Mesendoderm (in vitro differentiated cells): Measurements from ENCODE around the gene NR3C1.

Experiments used
- DNase-seq: peaks from one replicate; pipeline ENCODE4 v3.0.0; 2013
- H2AK5ac ChIP-seq: 2 replicates; pipeline ENCODE4 v1.6.1; 2013; ENCODE audit warnings: low read length, inconsistent platforms
- H2BK120ac ChIP-seq: 2 replicates; pipeline ENCODE4 v1.6.1; 2013; ENCODE audit warnings: low read depth, mild to moderate bottlenecking, low read length, moderate library complexity, mixed read lengths
- H2BK15ac ChIP-seq: replicated peaks from 2 replicates; pipeline ENCODE4 v1.6.1; 2013; ENCODE audit warnings: low read depth, mild to moderate bottlenecking, moderate library complexity
- H2BK5ac ChIP-seq: 2 replicates; pipeline ENCODE4 v1.6.1; 2013; ENCODE audit warnings: low read length, inconsistent platforms
- H3K18ac ChIP-seq: 2 replicates; pipeline ENCODE4 v1.6.1; 2013; ENCODE audit warnings: mild to moderate bottlenecking, low read length, mixed read lengths
- H3K23ac ChIP-seq: one replicate; pipeline ENCODE4 v1.6.1; 2013; ENCODE audit warnings: low read length
- H3K27ac ChIP-seq: 2 replicates; pipeline ENCODE4 v1.5.1; 2013; ENCODE audit warnings: low read depth, mild to moderate bottlenecking, inconsistent platforms, low read length, moderate library complexity
- H3K27me3 ChIP-seq: 2 replicates; pipeline ENCODE4 v1.6.1; 2013; ENCODE audit warnings: low read length, control low read depth, mild to moderate bottlenecking, inconsistent platforms; ENCODE audit not compliant: insufficient read depth, poor library complexity
- H3K36me3 ChIP-seq: 2 replicates; pipeline ENCODE4 v1.6.1; 2013; ENCODE audit warnings: low read length, inconsistent platforms; ENCODE audit not compliant: control insufficient read depth, insufficient read depth
- H3K4ac ChIP-seq: one replicate; pipeline ENCODE4 v1.6.1; 2013; ENCODE audit warnings: low read depth, mild to moderate bottlenecking, low read length, moderate library complexity
- H3K4me1 ChIP-seq: 2 replicates; pipeline ENCODE4 v1.6.1; 2013; ENCODE audit warnings: low read depth, low read length, inconsistent platforms; ENCODE audit not compliant: control insufficient read depth
- H3K4me2 ChIP-seq: 2 replicates; pipeline ENCODE4 v1.6.1; 2013; ENCODE audit warnings: low read length
- H3K4me3 ChIP-seq: 2 replicates; pipeline ENCODE4 v1.5.1; 2013; ENCODE audit warnings: mild to moderate bottlenecking, low read length
- H3K56ac ChIP-seq: one replicate; pipeline ENCODE4 v1.6.1; 2013; ENCODE audit warnings: low read length
- H3K79me1 ChIP-seq: 2 replicates; pipeline ENCODE4 v1.6.1; 2013; ENCODE audit warnings: low read length, inconsistent platforms
- H3K79me2 ChIP-seq: 2 replicates; pipeline ENCODE4 v1.6.1; 2013; ENCODE audit warnings: mild to moderate bottlenecking, low read length; ENCODE audit not compliant: control insufficient read depth, insufficient read depth
- H3K9ac ChIP-seq: 2 replicates; pipeline ENCODE4 v1.6.1; 2013; ENCODE audit warnings: low read length, inconsistent platforms
- H4K5ac ChIP-seq: one replicate; pipeline ENCODE4 v1.6.1; 2013; ENCODE audit warnings: low read length
- H4K8ac ChIP-seq: one replicate; pipeline ENCODE4 v1.6.1; 2013; ENCODE audit warnings: low read depth, mild to moderate bottlenecking, control low read depth, low read length, moderate library complexity
- WGBS: extraction: QIAGEN DNeasy Blood & Tissue Kit; methylation state at CpG from one replicate; pipeline ENCODE4 v1.1.7; 2013; ENCODE audit warnings: low lambda C conversion rate, missing lambda C conversion rate; ENCODE audit not compliant: insufficient coverage; ENCODE audit errors: extremely low coverage; 5-methylcytosine and 5-hydroxymethylcytosine counted together

NR3C1 gene

GRCh38 chr5:143316844-143317631 is 86.4 kb downstream of the NR3C1 start:
- Histone ChIP-seq H3K23ac (no peak overlapping the region), H3K79me2 (no peaks in the 10 kb centered on the region), H3K18ac (no peak overlapping the region), H4K8ac (no peak overlapping the region), H4K5ac (no peak overlapping the region), H3K4ac (no peak overlapping the region), H3K27ac (no peak overlapping the region), H3K27me3 (no peaks in the 10 kb centered on the region), H2BK15ac (no peak overlapping the region), H3K56ac (no peak overlapping the region), H2BK120ac (no peak overlapping the region), H3K79me1 (no peaks in the 10 kb centered on the region), H3K4me1 (no peaks in the 10 kb centered on the region), H3K4me3 (no peak overlapping the region), H2BK5ac (no peak overlapping the region), H3K9ac (no peak overlapping the region), H3K36me3 (no peaks in the 10 kb centered on the region), H2AK5ac (no peak overlapping the region), H3K4me2 (no peak overlapping the region)
- DNase-seq: no peak
- no CpG with 5 or more reads among the region's 4 CpGs for WGBS

- Histone ChIP-seq H2AK5ac (no peak overlapping the region), H4K8ac (no peak overlapping the region), H3K4me3 (no peak overlapping the region), H3K36me3 (no peaks in the 10 kb centered on the region), H3K9ac (no peak overlapping the region), H3K23ac (no peak overlapping the region), H3K4me1 (no peaks in the 10 kb centered on the region), H3K4ac (no peak overlapping the region), H3K56ac (no peak overlapping the region), H3K27me3 (no peaks in the 10 kb centered on the region), H3K4me2 (no peak overlapping the region), H3K18ac (no peak overlapping the region), H4K5ac (no peak overlapping the region), H3K79me1 (no peaks in the 10 kb centered on the region), H2BK5ac (no peak overlapping the region), H2BK15ac (no peak overlapping the region), H3K79me2 (no peaks in the 10 kb centered on the region), H3K27ac (no peak overlapping the region), H2BK120ac (no peak overlapping the region)
- no peak for DNase-seq
- no CpG with 5 or more reads among the region's 6 CpGs for WGBS
Measured at GRCh38 chr5:143316337-143316736, 87.1 kb downstream of the NR3C1 start.

- no peaks in the 10 kb centered on the region for H3K79me1 ChIP-seq
- WGBS: no CpG with 5 or more reads among the region's 6 CpGs
- H4K8ac ChIP-seq: no peak overlapping the region
- H3K4ac ChIP-seq: no peak overlapping the region
- no peak overlapping the region for H3K18ac ChIP-seq
- H3K56ac ChIP-seq: no peak overlapping the region
- H3K79me2 ChIP-seq: no peaks in the 10 kb centered on the region
- H3K4me2 ChIP-seq: no peak overlapping the region
- H3K9ac ChIP-seq: no peak overlapping the region
- no peak overlapping the region for H2BK5ac ChIP-seq
- DNase-seq: peak; percentile 40
- H2AK5ac ChIP-seq: no peak overlapping the region
- no peak overlapping the region for H3K27ac ChIP-seq
- no peak overlapping the region for H4K5ac ChIP-seq
- no peak overlapping the region for H3K4me3 ChIP-seq
- H3K4me1 ChIP-seq: no peaks in the 10 kb centered on the region
- no peak overlapping the region for H2BK15ac ChIP-seq
- no peak overlapping the region for H3K23ac ChIP-seq
- no peak overlapping the region for H2BK120ac ChIP-seq
- no peaks in the 10 kb centered on the region for H3K27me3 ChIP-seq
- no peaks in the 10 kb centered on the region for H3K36me3 ChIP-seq
Measured at GRCh38 chr5:143315929-143316328, 87.6 kb downstream of the NR3C1 start.

- Histone ChIP-seq H3K36me3 (no peaks in the 10 kb centered on the region), H3K27me3 (no peaks in the 10 kb centered on the region), H3K4me1 (no peaks in the 10 kb centered on the region), H3K23ac (no peak overlapping the region), H2BK5ac (no peak overlapping the region), H3K27ac (no peak overlapping the region), H4K5ac (no peak overlapping the region), H4K8ac (no peak overlapping the region), H2BK15ac (no peak overlapping the region), H3K9ac (no peak overlapping the region), H2BK120ac (no peak overlapping the region), H3K4me2 (no peak overlapping the region), H3K56ac (no peak overlapping the region), H3K79me2 (no peaks in the 10 kb centered on the region), H2AK5ac (no peak overlapping the region), H3K4ac (no peak overlapping the region), H3K4me3 (no peak overlapping the region), H3K79me1 (no peaks in the 10 kb centered on the region), H3K18ac (no peak overlapping the region)
- no peak for DNase-seq
- no CpG with 5 or more reads among the region's 3 CpGs for WGBS
Measured at GRCh38 chr5:143315214-143315613, 88.3 kb downstream of the NR3C1 start.

GRCh38 chr5:143314659-143315058 is 88.8 kb downstream of the NR3C1 start:
- no peak for DNase-seq
- no peak overlapping the region for H2BK15ac ChIP-seq
- no peak overlapping the region for H3K4me2 ChIP-seq
- H2AK5ac ChIP-seq: no peak overlapping the region
- H4K8ac ChIP-seq: no peak overlapping the region
- no peak overlapping the region for H2BK120ac ChIP-seq
- H3K4me3 ChIP-seq: no peak overlapping the region
- H3K36me3 ChIP-seq: no peaks in the 10 kb centered on the region
- no peaks in the 10 kb centered on the region for H3K4me1 ChIP-seq
- H3K27ac ChIP-seq: no peak overlapping the region
- H3K9ac ChIP-seq: no peak overlapping the region
- no peaks in the 10 kb centered on the region for H3K27me3 ChIP-seq
- no peaks in the 10 kb centered on the region for H3K79me1 ChIP-seq
- no peak overlapping the region for H3K56ac ChIP-seq
- H3K4ac ChIP-seq: no peak overlapping the region
- no peaks in the 10 kb centered on the region for H3K79me2 ChIP-seq
- H3K18ac ChIP-seq: no peak overlapping the region
- no peak overlapping the region for H3K23ac ChIP-seq
- no peak overlapping the region for H4K5ac ChIP-seq
- H2BK5ac ChIP-seq: no peak overlapping the region

- no peak overlapping the region for H3K4me2 ChIP-seq
- no peaks in the 10 kb centered on the region for H3K27me3 ChIP-seq
- H3K23ac ChIP-seq: no peak overlapping the region
- no peak overlapping the region for H3K4ac ChIP-seq
- H4K5ac ChIP-seq: no peak overlapping the region
- H3K79me1 ChIP-seq: no peaks in the 10 kb centered on the region
- no CpG with 5 or more reads among the region's 1 CpG for WGBS
- H3K79me2 ChIP-seq: no peaks in the 10 kb centered on the region
- no peak overlapping the region for H3K27ac ChIP-seq
- H3K4me3 ChIP-seq: no peak overlapping the region
- H2BK5ac ChIP-seq: no peak overlapping the region
- H3K36me3 ChIP-seq: no peaks in the 10 kb centered on the region
- H4K8ac ChIP-seq: no peak overlapping the region
- H2BK120ac ChIP-seq: no peak overlapping the region
- no peaks in the 10 kb centered on the region for H3K4me1 ChIP-seq
- no peak overlapping the region for H3K9ac ChIP-seq
- H2BK15ac ChIP-seq: no peak overlapping the region
- H2AK5ac ChIP-seq: no peak overlapping the region
- DNase-seq: no peak
- no peak overlapping the region for H3K56ac ChIP-seq
- H3K18ac ChIP-seq: no peak overlapping the region
Measured at GRCh38 chr5:143314099-143314498, 89.4 kb downstream of the NR3C1 start.
